BE2C (cell line): Measurements from ENCODE around the gene ORC6.

Source experiments
- DNase-seq: peaks from one replicate; pipeline ENCODE4 v3.0.0-alpha.2; 2020
- H3K27me3 ChIP-seq: fragments of 250-450 bp; sonication (Bioruptor Pico); 2 replicates; pipeline ENCODE4 v1.5.1; 2020; ENCODE audit warnings: mild to moderate bottlenecking
- H3K36me3 ChIP-seq: fragments of 250-450 bp; sonication (Bioruptor Pico); 2 replicates; pipeline ENCODE4 v1.5.1; 2020; ENCODE audit warnings: mild to moderate bottlenecking
- H3K4me1 ChIP-seq: fragments of 250-450 bp; sonication (Bioruptor Pico); 2 replicates; pipeline ENCODE4 v1.5.1; 2020
- H3K4me3 ChIP-seq: 2 replicates; pipeline ENCODE4 v1.5.1; 2011; ENCODE audit warnings: low read depth, low read length
- H3K9me3 ChIP-seq: fragments of 250-450 bp; sonication (Bioruptor Pico); 2 replicates; pipeline ENCODE4 v1.5.1; 2020
- CTCF ChIP-seq: IDR thresholded peaks from 2 replicates; pipeline ENCODE4 v1.5.1; 2012; ENCODE audit warnings: mild to moderate bottlenecking, low read depth, low read length

ORC6 gene

GRCh38 chr16:46730801-46731690, 41.6 kb downstream of the ORC6 start:
- no peaks in the 10 kb centered on the region for H3K36me3 ChIP-seq
- no peak overlapping the region for H3K4me3 ChIP-seq
- H3K27me3 ChIP-seq: no peaks in the 10 kb centered on the region
- no peak for TF ChIP-seq CTCF
- peaks cover 4% of the 10 kb centered on the region; the same call in 1 of the 2 replicates for H3K4me1 ChIP-seq
- no peaks in the 10 kb centered on the region for H3K9me3 ChIP-seq
- DNase-seq: no peak

- H3K4me1 ChIP-seq: peaks cover 4% of the 10 kb centered on the region; the same call in 1 of the 2 replicates
- no peaks in the 10 kb centered on the region for H3K27me3 ChIP-seq
- no peak overlapping the region for H3K4me3 ChIP-seq
- peak; percentile 77 for DNase-seq
- no peaks in the 10 kb centered on the region for H3K36me3 ChIP-seq
- no peak for TF ChIP-seq CTCF
- H3K9me3 ChIP-seq: no peaks in the 10 kb centered on the region
These were observed 42.5 kb downstream of the ORC6 start for GRCh38 chr16:46731691-46732555.

- TF ChIP-seq CTCF: no peak
- H3K4me3 ChIP-seq: no peak overlapping the region
- H3K36me3 ChIP-seq: no peaks in the 10 kb centered on the region
- no peaks in the 10 kb centered on the region for H3K27me3 ChIP-seq
- H3K4me1 ChIP-seq: peaks cover 4% of the 10 kb centered on the region; the same call in 1 of the 2 replicates
- no peak for DNase-seq
- H3K9me3 ChIP-seq: no peaks in the 10 kb centered on the region
These were observed 43.1 kb downstream of the ORC6 start for GRCh38 chr16:46732561-46732960.

GRCh38 chr16:46733319-46733830, 43.9 kb downstream of the ORC6 start:
- H3K36me3 ChIP-seq: no peaks in the 10 kb centered on the region
- no peaks in the 10 kb centered on the region for H3K9me3 ChIP-seq
- no peak for DNase-seq
- peaks cover 4% of the 10 kb centered on the region; the same call in 1 of the 2 replicates for H3K4me1 ChIP-seq
- H3K4me3 ChIP-seq: no peak overlapping the region
- no peaks in the 10 kb centered on the region for H3K27me3 ChIP-seq
- no peak for TF ChIP-seq CTCF

GRCh38 chr16:46736695-46737094, 47.2 kb downstream of the ORC6 start:
- Histone ChIP-seq H3K36me3 (no peaks in the 10 kb centered on the region), H3K9me3 (no peaks in the 10 kb centered on the region), H3K27me3 (no peaks in the 10 kb centered on the region), H3K4me3 (no peak overlapping the region), H3K4me1 (peaks cover 4% of the 10 kb centered on the region; the same call in 1 of the 2 replicates)
- TF ChIP-seq CTCF: no peak
- peak; percentile 36 for DNase-seq
